IPS-NIHi11 (cell line): ENCODE results near the gene P2RX5.

ENCODE experiments used
- DNase-seq: peaks from one replicate; pipeline ENCODE4 v3.0.0; 2012; ENCODE audit warnings: mixed read lengths, low spot score

The P2RX5 gene

DNA sequence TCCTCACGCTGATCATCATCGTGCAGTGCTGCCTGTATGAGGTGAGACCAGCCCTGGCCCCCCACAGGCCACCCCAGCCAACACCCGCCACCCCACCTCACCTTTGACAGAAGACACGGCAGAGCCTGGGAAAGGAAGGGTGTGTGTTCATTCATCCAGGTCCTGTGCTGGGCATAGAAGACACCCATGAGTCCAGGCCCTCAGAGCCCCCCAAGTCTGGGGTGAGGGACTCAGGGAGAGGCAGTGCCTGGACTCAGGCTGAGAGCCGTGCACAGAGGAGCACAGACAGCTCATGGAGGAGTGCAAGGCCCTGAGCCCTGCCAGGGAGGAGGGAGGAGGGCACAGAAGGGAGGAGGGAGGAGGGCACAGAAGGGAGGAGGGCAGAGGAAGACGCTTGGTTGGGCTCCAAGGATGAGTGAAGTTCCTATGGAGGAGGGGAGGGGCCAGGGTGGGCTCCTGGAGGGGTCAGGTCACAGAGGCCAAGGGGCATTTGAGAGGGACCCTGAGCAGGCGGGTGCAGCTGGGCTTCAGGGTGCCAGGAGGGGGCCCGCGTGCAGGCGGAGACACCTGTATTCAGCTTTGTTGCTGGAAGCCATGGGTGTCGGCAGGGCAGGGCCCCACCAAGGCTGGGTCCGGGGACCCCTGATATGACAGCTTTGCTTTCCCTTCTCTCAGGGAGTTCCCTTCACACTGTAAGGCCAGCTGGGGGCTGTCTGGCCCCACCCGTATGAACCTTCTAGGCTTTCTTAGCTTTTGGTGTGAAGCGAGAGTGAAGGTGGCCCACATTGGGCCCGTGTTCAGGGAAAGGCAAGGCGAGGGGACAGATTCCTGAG, 39.0 kb downstream of the P2RX5 start:
- DNase-seq = no peak

DNA sequence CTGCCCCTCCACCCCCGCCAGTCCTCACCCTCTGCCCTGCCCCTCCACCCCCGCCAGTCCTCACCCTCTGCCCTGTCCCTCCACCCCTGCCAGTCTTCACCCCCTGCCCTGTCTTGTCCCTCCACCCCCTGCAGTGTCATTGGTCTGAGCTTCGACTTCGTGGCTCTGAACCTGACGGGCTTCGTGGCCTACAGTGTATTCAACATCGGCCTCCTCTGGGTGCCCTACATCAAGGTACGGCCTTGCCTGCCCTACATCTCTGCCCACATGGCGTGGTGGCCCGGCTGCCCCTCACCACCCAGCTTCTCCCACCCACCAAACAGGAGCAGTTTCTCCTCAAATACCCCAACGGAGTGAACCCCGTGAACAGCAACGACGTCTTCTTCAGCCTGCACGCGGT, 39.6 kb downstream of the P2RX5 start:
- DNase-seq = no peak

DNA sequence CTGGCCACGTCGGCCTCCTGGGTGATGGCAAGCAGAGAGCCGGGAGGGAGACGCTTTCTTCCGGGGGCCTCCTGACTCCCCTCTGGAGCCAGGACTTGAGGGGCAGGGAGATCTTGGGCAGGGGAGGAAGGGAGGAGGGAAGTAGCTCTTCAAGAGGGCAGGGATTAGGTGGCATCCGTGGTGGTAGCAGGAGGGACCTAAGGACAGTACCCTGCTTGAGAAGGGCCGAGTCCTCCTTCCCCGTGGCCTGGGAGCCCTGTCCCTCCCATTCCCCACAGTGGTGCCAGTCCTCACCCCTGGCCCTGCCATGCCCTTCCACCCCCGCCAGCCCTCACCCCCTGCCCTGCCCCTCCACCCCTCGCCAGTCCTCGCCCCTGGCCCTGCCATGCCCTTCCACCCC, 40.2 kb downstream of the P2RX5 start:
- no peak for DNase-seq

DNA sequence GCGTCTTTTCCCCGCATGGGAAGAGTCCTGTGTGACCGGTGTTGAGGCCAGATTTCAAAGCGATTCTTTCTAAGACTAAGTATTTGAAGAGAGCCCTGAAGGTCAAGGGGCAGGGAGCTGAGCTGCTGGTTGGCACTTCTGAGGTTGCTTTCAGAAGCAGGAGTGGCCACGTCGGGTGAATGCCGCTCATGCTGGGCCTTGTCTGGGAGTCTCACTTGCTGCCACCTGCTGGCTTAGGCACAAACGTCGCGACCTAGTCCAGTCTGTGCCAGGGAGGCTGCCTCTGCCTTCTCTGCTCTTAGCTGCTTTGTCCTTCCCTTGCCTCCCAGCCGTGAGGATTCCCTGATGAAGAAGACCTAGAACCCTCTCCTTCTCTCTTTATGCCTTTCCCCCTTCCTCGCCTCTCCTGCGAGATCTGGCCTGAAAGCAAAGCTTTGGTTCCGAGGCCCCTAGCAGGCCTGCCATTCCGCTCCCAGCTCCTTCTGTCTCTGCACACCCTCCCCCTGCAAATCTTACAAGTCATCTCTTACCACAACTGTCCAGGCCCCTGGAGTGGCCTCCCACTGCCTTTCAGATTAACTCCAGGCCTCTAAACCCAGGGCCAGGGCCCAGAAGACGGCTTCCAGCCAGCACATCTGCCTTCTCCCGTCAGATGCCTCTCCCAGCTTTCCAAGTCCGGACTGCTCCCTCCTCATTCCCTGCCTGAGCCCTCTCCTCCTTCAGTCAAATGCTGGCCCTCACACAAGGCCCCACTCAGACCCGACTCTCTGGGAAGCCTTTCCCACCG, 48.0 kb downstream of the P2RX5 start:
- DNase-seq = peak; percentile 76

DNA sequence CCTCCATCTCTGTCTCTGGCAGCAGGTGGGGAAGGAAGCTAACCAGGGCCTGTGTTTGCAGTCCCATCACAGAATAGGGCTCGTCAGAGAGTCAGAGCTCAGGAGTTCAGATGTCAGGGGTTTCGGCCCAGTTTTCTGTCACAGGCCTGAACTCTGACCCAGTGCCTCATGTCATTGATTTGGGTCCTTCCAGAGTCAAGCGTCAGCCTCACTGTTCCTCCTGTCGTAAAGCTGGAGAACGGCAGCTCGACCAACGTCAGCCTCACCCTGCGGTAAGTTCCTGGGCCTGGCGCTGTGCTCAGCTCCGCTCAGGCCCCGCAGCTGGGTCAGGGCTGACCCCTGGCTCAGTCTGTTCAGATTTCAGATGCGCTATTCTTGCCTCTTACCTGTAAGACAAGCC, 48.7 kb downstream of the P2RX5 start:
- DNase-seq = no peak

DNA sequence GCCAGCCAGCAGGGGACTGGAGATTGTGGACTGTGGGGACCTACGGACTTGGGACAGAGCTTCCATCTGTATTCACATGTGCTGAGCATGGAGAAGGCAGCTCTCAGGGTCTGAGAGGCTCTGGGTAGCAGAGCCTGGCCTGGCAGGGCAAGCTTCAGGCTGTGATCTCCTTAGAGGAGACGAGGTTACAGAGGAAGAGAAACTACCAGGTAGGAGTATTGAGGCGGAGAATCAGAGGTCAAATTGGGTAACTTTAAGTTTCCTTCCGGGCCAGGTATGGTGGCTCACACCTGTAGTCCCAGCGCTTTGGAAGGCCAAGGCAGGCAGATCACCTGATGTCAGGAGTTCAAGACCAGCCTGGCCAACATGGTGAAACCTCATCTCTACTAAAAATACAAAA, 50.6 kb downstream of the P2RX5 start:
- DNase-seq = no peak

DNA sequence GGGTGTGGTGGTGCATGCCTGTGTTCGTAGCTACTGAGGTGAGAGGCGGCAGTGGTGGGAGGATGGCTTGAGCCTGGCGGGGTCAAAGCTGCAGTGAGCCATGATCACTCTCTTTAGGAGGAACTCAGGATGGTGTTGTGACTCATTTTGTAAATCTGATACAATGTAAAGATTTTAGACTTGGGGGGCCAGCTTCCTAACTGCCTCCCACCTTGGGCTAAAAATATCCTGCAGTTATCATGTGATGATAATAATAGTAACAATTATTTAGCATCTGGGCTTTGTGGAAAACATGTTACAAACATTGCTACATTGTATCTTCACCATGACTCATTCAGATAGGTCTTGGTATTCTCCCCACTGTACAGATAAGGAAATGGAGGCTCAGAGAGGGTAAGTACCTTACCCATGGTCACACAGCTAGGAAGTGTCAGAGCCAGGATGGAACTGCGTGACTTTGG, 52.0 kb downstream of the P2RX5 start:
- DNase-seq = no peak

DNA sequence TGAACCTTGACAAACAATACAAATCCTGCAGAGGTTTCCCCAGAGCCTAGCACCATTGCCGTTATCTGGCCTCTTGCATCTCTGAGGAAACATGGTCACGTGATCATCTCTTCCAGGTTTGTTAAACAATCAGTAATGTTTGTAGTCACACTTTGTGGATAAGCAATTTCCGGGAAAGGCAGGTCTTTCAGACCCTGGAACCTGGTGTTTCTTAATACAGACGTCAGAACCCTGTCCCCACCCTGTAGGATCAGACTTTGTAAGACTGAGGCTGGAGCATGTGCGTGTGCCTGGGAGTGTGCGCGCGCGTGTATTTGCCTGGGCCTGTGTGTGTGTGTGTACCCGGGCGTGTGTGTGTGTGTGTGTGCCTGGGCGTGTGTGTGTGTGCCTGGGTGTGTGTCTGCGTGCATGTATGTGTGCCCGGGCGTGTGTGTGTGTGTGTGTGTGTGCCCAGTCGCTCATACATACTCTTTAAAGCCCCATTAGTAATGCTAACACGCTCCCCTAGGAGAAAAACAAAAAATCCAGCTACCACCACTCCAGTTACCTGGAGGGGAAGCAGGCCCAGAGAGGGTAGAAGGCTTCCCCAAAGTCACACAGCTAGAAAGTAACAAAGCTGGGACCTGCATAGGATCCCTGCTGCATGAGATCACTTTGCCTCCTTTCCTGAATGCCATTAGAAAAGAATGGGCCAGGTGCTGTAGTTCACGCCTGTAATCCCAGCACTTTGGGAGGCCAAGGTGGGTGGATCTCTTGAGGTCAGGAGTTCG, 54.1 kb downstream of the P2RX5 start:
- no peak for DNase-seq

DNA sequence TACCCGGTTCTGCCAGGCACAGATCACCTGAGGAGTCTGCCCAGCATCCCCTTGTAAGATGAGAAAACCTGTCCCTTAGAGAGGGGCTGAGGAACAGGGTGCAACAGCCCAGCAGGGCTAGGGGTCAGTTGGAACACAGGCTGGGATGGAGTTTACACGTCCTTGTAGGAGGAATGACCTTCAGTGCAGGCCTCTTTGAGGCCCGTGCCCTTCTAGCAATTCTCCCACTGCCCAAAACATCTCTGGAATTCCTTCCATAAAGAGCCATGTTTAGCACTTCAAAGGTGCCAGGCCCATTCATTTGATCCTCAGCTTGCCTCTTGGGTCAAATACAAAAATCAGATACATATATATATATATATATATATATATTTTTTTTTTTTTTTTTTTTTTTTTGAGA, 54.9 kb downstream of the P2RX5 start:
- DNase-seq = no peak

DNA sequence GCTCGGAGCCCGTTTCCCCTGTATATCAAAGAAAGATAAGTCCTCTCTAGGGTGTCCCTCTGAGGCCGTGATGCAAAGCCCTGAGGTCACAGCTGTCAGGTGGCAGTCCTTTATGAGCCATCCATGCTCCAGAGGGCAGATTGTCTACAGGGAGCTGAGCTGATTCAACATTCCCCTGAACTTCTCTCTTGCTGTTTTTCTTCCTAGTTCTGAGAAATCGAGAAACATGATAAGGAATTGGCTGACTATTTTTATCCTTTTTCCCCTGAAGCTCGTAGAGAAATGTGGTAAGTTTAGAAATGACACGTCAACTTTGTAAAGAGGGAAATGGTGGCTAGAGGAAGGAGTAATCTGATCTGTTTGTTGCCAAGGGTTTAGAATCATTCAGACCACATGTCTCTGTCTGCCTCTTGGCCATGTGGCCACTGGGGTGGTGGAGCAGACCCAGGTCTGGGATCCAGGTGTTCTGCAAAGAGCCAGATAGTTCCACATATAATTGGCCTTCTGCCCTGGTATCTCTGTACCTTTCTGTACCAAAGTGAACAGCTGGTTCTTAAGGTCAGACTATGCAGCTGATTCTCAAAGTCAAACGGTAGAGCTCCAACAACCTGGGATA, 55.9 kb downstream of the P2RX5 start:
- DNase-seq = no peak

DNA sequence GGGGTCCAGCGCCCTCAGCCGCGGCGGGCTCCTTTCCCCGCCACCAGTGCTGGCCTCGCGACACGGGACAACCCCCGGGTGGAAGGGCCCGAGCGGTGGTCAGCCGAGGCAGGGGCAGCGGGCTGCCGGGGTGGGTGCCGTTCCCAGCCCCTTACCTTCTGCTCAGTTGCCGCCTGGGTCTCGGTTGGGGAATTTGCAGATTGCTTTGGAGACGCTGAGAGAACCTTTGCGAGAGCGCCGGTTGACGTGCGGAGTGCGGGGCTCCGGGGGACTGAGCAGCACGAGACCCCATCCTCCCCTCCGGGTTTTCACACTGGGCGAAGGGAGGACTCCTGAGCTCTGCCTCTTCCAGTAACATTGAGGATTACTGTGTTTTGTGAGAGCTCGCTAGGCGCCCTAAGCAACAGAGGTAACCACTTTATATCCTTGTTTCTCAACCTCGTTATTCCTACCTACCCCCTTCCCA, 59.0 kb downstream of the P2RX5 start:
- DNase-seq = peak; percentile 51

DNA sequence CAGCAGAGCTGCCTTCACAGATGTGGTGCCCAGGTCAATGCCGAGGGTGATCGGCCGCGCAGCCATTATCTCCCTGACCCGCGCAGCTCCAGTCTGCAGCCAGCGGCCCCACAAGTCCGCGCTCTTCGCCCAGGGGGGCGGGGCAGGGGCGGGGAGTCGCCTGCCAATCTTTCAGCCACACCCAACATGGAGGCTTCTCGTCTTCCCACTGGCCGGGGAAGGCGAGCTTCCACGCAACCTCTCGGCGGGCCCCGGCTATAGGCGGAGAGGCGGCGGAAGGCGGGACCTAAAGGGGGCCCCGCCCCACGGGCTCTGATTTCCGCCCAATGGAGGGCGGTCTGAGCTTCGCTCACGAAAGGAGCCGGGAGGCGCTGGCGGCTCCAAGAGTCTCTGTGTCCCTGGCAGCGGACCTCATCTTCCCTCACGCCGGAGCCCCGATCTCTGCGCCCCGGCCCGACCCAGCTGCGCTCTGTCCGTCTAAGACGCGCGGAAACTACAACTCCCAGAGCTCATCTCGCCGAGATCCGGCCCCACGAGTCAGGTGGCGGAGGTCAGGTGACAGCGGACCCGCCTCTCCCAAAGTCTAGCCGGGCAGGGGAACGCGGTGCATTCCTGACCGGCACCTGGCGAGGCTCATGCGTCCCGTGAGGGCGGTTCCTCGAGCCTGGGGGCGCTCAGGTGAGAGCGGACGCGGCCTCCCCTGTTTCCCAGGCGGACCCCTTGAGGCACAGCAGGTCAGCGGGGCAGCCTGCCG, 59.6 kb downstream of the P2RX5 start, which contains the start of the genes CTNS and SHPK:
Gene CTNS, plus strand, starts transcription at position 607 of the 754 bp plus-strand sequence. CDS start 3,447 bp downstream, outside the sequence.
Gene SHPK, minus strand, starts transcription at position 97 of the 754 bp plus-strand sequence. Its CDS starts 31 bp downstream, at position 66.
- DNase-seq = peak; percentile 99

DNA sequence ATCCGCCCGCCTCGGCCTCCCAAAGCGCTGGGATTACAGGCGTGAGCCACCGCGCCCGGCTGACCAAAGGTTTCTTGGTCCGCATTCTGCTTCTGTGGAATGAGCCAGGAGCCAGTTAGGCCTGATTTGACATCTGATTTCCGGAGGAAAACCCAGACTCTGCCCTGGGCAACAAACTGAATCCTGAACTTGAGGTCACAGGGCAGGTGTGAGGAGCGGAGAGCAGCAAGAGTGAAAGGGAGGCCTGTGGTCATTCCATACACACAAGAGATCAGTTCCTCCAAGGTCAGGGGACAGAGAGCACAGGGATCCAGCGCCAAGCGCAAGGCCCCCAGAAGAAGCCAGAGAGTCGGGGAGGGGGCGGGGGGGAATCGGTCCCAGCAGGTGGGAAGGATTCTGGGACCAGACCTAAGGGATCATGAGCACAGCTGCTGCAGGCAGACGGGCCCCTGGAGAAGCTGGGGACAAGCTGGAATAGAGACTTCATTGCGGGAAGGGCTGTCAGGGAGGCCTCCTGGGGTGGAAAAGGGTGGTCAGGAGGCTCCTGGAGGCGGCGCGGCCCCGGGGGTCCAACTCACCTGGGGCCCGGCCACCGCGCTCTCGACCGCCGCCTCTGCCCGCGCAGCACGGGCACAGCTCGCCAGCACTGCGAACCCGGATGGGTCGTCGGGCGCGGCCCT, 60.3 kb downstream of the P2RX5 start:
- DNase-seq = no peak

DNA sequence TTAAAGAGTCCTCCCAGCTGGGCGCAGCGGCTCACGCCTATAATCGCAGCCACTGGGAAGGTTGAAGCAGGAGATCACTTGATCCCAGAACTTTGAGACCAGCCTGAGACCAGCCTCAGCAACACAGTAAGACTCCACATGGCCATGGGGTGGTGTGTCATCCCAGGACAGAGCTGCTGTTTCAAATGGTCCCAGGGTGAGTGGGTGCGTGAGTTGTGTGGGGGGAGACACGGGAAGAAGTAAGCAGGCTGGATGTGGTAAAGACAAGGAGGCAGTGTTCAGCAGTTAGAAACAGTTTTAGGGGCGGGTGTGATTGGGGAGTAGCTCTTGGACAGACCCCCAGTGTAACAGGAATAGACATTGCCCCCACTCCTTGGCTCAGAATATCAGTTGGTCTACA, 63.7 kb downstream of the P2RX5 start:
- DNase-seq = no peak

DNA sequence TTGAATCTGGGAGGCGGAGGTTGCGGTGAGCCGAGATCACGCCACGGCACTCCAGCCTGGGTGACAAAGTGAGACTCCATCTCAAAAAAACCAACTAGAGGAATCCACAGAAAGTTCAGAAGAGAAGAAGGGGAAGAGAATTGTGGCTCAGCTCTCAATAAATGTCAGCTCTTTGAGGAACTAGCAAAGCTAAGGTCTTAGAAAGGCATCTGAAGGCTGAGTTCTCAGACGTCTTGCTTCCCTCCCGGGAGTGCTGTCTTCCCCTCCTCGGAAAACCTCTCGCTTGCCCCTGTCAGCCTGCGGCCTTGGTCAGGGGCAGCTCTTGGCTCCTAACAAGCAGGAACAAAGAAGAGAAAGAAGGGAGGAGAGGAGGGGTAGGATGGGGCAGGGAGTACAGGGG, 65.2 kb downstream of the P2RX5 start:
- DNase-seq = no peak

DNA sequence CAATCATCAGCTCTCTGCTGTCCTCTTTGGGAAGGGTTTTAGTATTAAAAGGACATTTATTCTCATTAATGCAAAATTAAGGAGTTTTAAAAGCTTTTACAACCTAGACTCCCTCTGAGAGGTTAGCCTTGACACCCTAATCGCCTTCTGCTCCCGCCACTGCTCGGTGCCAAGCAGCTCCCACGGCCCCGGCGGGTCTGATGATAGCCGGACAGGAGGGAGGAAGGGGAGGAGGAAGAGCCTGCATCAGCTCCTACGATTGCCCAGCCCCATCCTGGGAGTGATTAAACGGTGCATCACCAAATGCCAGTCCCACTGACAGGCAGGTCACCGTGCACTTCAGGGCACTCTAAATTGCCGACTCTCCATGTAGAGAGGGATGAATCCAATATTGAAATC, 68.2 kb downstream of the P2RX5 start:
- no peak for DNase-seq

DNA sequence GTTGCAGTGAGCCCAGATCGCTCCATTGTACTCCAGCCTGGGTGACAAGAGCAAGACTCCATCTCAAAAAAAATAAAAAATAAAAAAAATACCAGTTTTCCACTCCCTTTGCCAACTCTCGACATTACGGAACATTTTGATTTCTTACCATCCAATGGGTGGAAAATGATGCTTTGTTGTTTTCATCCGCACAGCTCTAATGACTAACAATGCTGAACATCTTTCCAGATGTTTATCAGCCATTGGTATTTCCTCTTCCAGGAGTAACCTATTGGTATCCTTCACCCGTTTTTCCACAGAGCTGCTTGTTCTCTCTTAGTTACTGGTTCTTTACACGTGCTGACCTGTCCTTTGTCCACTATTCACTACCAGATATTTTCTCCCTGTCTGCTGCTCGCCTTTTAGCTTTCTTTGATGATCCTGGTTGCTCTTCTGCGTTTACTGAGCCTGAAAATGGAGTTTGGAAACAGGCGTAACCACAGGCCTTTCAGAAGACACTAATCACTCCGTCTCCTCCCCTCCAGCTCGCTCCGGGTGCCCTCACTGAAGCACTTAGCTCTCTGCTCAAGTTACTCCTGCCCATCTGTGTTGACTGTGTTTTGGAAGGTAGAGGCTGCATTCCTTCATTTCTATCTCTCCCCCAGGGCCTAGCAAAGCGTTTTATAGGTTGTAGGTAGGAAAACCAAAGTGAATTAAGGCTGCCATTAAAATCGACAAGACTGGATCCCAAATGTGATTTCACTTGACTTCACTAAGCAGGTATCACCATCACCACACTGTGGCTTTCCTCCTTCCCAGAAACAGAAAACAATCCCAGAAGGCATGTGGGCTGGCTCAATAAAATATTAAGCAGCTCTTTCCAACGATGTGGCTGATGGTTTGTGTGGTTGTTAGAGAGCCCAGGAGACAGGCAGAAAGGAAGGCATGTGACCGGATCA, 68.9 kb downstream of the P2RX5 start:
- DNase-seq = no peak
